GM12878 (cell line): ENCODE results near the gene BAZ2B. TPM values are rescaled to one million over a fixed set of nuclear protein-coding genes. Genes with fewer than 3 reads are reported as not detected.

Experiments used
- ATAC-seq: fragments of 200-7000 bp; cut with Tn5 transposase; 3 replicates; pipeline ENCODE4 v1.9.1; 2020; ENCODE audit warnings: mild to moderate bottlenecking, moderate library complexity
- BruUV-seq: library from RNA; stranded (reverse); fragments of 400-500 nt; replicated peaks from 2 replicates; lab custom pipeline; 2021; lab: Mats Ljungman, UMichigan
- CTCF ChIA-PET: fragments of 300-600 bp; sonication (Branson Sonifier 250); formaldehyde crosslinking; extraction: SDS; loops from one replicate; lab custom pipeline; 2021; ENCODE audit warnings: inconsistent platforms; lab: Yijun Ruan, JAX
- POLR2A ChIA-PET: fragments of 350-600 bp; formaldehyde crosslinking; extraction: SDS; loops from one replicate; lab custom pipeline; 2021; ENCODE audit warnings: inconsistent platforms; lab: Charles Lee
- RAD21 ChIA-PET: fragments of 300-600 bp; sonication (Branson Sonifier 250); formaldehyde crosslinking; loops from one replicate; lab custom pipeline; 2023; ENCODE audit warnings: antibody characterized with exemption; ENCODE audit not compliant: unreplicated experiment; lab: Charles Lee
- SMC1A ChIA-PET: fragments of 300-600 bp; sonication (Branson Sonifier 250); formaldehyde crosslinking; loops from one replicate; lab custom pipeline; 2023; ENCODE audit not compliant: unreplicated experiment, uncharacterized antibody; lab: Charles Lee
- DNase-seq: peaks from one replicate; pipeline ENCODE4 v3.0.0-alpha.2; 2011; ENCODE audit warnings: low read depth, low spot score
- FAIRE-seq: peaks from 3 replicates; lab custom pipeline; 2011; peaks lifted over from hg19 to GRCh38; lab: Jason Lieb, UNC
- H2AFZ ChIP-seq: 2 replicates; pipeline ENCODE4 v1.6.0; 2011; ENCODE audit warnings: low read depth, low read length, control low read depth; ENCODE audit not compliant: control insufficient read depth
- H3K27ac ChIP-seq: 2 replicates; pipeline ENCODE4 v1.5.1; 2011; ENCODE audit warnings: control low read depth; ENCODE audit not compliant: control insufficient read depth, insufficient read depth
- H3K27me3 ChIP-seq, 2 experiments: replicated peaks in 1 of 2; 2 replicates each; pipeline versions ENCODE4 v1.6.0 to v1.6.1; 2011; ENCODE audit warnings: low read length in 1 of 2; ENCODE audit not compliant: control insufficient read depth in 2 of 2, insufficient read depth in 2 of 2
- H3K36me3 ChIP-seq, 2 experiments: 2 replicates each; pipeline ENCODE4 v1.5.1; 2011; ENCODE audit warnings: low read length in 1 of 2; ENCODE audit not compliant: control insufficient read depth in 2 of 2, insufficient read depth in 2 of 2
- H3K4me1 ChIP-seq: 2 replicates; pipeline ENCODE4 v1.6.1; 2011; ENCODE audit warnings: mild to moderate bottlenecking, low read length, moderate library complexity, mixed read lengths; ENCODE audit not compliant: control insufficient read depth, insufficient read depth
- H3K4me2 ChIP-seq: 2 replicates; pipeline ENCODE4 v1.6.0; 2011; ENCODE audit warnings: control low read depth; ENCODE audit not compliant: control insufficient read depth, insufficient read depth
- H3K4me3 ChIP-seq: fragments of 200-600 bp; sonication (generic); 2 replicates; pipeline ENCODE4 v1.5.1; 2016
- H3K79me2 ChIP-seq: 2 replicates; pipeline ENCODE4 v1.6.0; 2011; ENCODE audit warnings: low read length; ENCODE audit not compliant: control insufficient read depth, insufficient read depth
- H3K9ac ChIP-seq: 2 replicates; pipeline ENCODE4 v1.8.0; 2011; ENCODE audit warnings: low read length, control low read depth, mixed read lengths; ENCODE audit not compliant: control insufficient read depth, insufficient read depth
- H3K9me3 ChIP-seq: replicated peaks from 3 replicates; pipeline ENCODE4 v1.5.1; 2011; ENCODE audit warnings: mild to moderate bottlenecking, low read length; ENCODE audit not compliant: control insufficient read depth, insufficient read depth
- H4K20me1 ChIP-seq: 2 replicates; pipeline ENCODE4 v1.6.0; 2011; ENCODE audit not compliant: control insufficient read depth, insufficient read depth
- CHD2 ChIP-seq: IDR thresholded peaks from 2 replicates; pipeline ENCODE4 v1.6.1; 2011; ENCODE audit warnings: low read depth, low read length, improper control_type of control experiment, borderline replicate concordance
- IKZF2 ChIP-seq, 2 experiments: fragments of 450-650 bp; IDR thresholded peaks; 2 replicates each; pipeline ENCODE4 v1.6.1; 2017; ENCODE audit warnings: mild to moderate bottlenecking in 2 of 2, moderate library complexity in 2 of 2
- RBBP5 ChIP-seq: fragments of 200-600 bp; sonication (generic); conservative IDR thresholded peaks from 2 replicates; pipeline ENCODE4 v1.6.1; 2016
- RELA ChIP-seq: fragments of 450-650 bp; IDR thresholded peaks from 2 replicates; pipeline ENCODE4 v1.8.0; 2014; ENCODE audit warnings: borderline replicate concordance; ENCODE audit not compliant: partially characterized antibody
- SMAD1 ChIP-seq: fragments of 450-650 bp; IDR thresholded peaks from 2 replicates; pipeline ENCODE4 v1.6.1; 2018; ENCODE audit warnings: mild to moderate bottlenecking, low read depth; ENCODE audit not compliant: partially characterized antibody
- SREBF2 ChIP-seq: IDR thresholded peaks from 2 replicates; pipeline ENCODE4 v1.6.1; 2012; ENCODE audit warnings: mild to moderate bottlenecking, low read length
- STAT3 ChIP-seq: IDR thresholded peaks from 2 replicates; pipeline ENCODE4 v1.6.1; 2011; ENCODE audit warnings: low read depth, low read length, improper control_type of control experiment
- TBL1XR1 ChIP-seq: IDR thresholded peaks from 2 replicates; pipeline ENCODE4 v1.6.1; 2012; ENCODE audit warnings: low read depth, low read length, improper control_type of control experiment
- ZNF24 ChIP-seq: fragments of 450-650 bp; IDR thresholded peaks from 2 replicates; pipeline ENCODE4 v1.6.1; 2017; ENCODE audit warnings: antibody characterized with exemption, mild to moderate bottlenecking
- ZNF622 ChIP-seq: fragments of 450-650 bp; IDR thresholded peaks from 2 replicates; pipeline ENCODE4 v1.6.1; 2017; ENCODE audit warnings: mild to moderate bottlenecking, inconsistent platforms
- WGBS: methylation state at CpG from one replicate; pipeline ENCODE4 v1.1.6; 2016; ENCODE audit warnings: low lambda C conversion rate; ENCODE audit not compliant: insufficient replicate concordance, insufficient coverage; ENCODE audit errors: missing lambda C conversion rate; 5-methylcytosine and 5-hydroxymethylcytosine counted together
- in situ Hi-C: fragments of 300-500 bp; cut with MboI; formaldehyde crosslinking; loops from 9 replicates; pipeline ENCODE4 v1.14.3; 2018; ENCODE audit warnings: mixed read lengths
- intact Hi-C: fragments of 100-400 bp; cut with micrococcal nuclease; formaldehyde crosslinking; loops from one replicate; pipeline ENCODE4 v1.14.2; 2022; ENCODE audit not compliant: unreplicated experiment
- polyA plus RNA-seq, 11 experiments: library from polyadenylated mRNA; depleted of rRNA in 4 of 11; unstranded in 6 of 11; stranded (reverse) in 5 of 11; fragments of >200 nt; fragmentation: Nextera tagmentation in 4 of 11; fragmentation: Illumina TruSeq in 1 of 11; extraction: Ambion mirVana in 4 of 11; extraction: Trizol in 1 of 11; gene quantifications; 1 replicate in 1 of 11; 2 replicates in 10 of 11; pipeline versions ENCODE4 v1.2.1 to v1.2.3, GENCODE V29; 2011 to 2016; ENCODE audit warnings: inconsistent platforms in 2 of 11, missing spikeins in 2 of 11, low read depth in 1 of 11
- total RNA-seq, 4 experiments: library from RNA; depleted of rRNA in 3 of 4; stranded (reverse); fragments of >200 nt in 3 of 4; fragmentation: Illumina TruSeq in 1 of 4; extraction: Trizol in 1 of 4; gene quantifications; 2 replicates each; pipeline versions ENCODE4 v1.2.1 to v1.2.3, GENCODE V29; 2013 to 2021

Gene BAZ2B
- total and polyA plus RNA-seq, 10 of the 15 experiments (the other 5 are each of a cell fraction or from before 2014, with no cell fraction given): 8.8 to 49.7 (median 24.7) TPM

- H3K36me3 ChIP-seq: 0 out of 4 replicates have a peak, but pooled peaks cover 0 to 12% of the 10 kb centered on the region in 2 experiments
- H3K9me3 ChIP-seq: no peaks in the 10 kb centered on the region
- no TSS peak for BruUV-seq
- H4K20me1 ChIP-seq: no peaks in the 10 kb centered on the region
- no peaks in the 10 kb centered on the region for H3K79me2 ChIP-seq
- H3K4me2 ChIP-seq: no peak overlapping the region
- ChIA-PET SMC1A (no interaction called here), POLR2A (no interaction called here), RAD21 (no interaction called here), CTCF (no interaction called here)
- H3K27ac ChIP-seq: no peak overlapping the region
- no peak overlapping the region for H3K4me3 ChIP-seq
- no peak overlapping the region for H3K9ac ChIP-seq
- H3K27me3 ChIP-seq: no peaks in the 10 kb centered on the region
- FAIRE-seq: no peak
- no peak for TF ChIP-seq SMAD1
- no peak for TF ChIP-seq ZNF24
- no peak for ATAC-seq
- DNase-seq: no peak
- no peaks in the 10 kb centered on the region for H3K4me1 ChIP-seq
- WGBS: 95% methylated on average over 2 of the region's 2 CpGs
- intact Hi-C loops (no loop called here), in situ Hi-C loops (no loop called here)
- H2AFZ ChIP-seq: no peak overlapping the region
Measured at GRCh38 chr2:159446817-159447216, 169.5 kb downstream of the BAZ2B start.

- intact Hi-C loops (no loop called here), in situ Hi-C loops (no loop called here)
- no peaks in the 10 kb centered on the region for H4K20me1 ChIP-seq
- 95% methylated on average over 2 of the region's 2 CpGs for WGBS
- FAIRE-seq (no peak), ATAC-seq (no peak), DNase-seq (no peak)
- ChIA-PET POLR2A (no interaction called here), CTCF (interaction anchor here (1.3 kb wide), 1 partner anchor 25 kb away, joined by 3 read pairs; no protein-coding TSS in a partner anchor), RAD21 (interaction anchor here (1.4 kb wide), 1 partner anchor 9 kb away, joined by 4 read pairs; no protein-coding TSS in a partner anchor), SMC1A (interaction anchor here (0.8 to 2.2 kb wide), 3 partner anchors 13 to 75 kb away, joined by 3 to 4 read pairs (median 3); no protein-coding TSS in a partner anchor)
- H3K9me3 ChIP-seq: no peaks in the 10 kb centered on the region
- no peak overlapping the region for H3K4me2 ChIP-seq
- no peak overlapping the region for H3K9ac ChIP-seq
- no peak overlapping the region for H2AFZ ChIP-seq
- H3K79me2 ChIP-seq: no peaks in the 10 kb centered on the region
- TF ChIP-seq ZNF622 (no peak), SREBF2 (no peak), TBL1XR1 (no peak), RBBP5 (no peak), IKZF2 (IDR thresholded peaks at IDR 0.05) (no peak), RELA (no peak), CHD2 (no peak), STAT3 (no peak)
- no peaks in the 10 kb centered on the region for H3K4me1 ChIP-seq
- no peak overlapping the region for H3K27ac ChIP-seq
- no TSS peak for BruUV-seq
- no peak overlapping the region for H3K4me3 ChIP-seq
- H3K27me3 ChIP-seq: no peaks in the 10 kb centered on the region
- H3K36me3 ChIP-seq: 0 out of 4 replicates have a peak, but pooled peaks cover 0 to 12% of the 10 kb centered on the region in 2 experiments
Measured at GRCh38 chr2:159446201-159446600, 170.1 kb downstream of the BAZ2B start.
